GM19372 (cell line): ENCODE results near the gene ATOSB.
A peak's percentile ranks its signal among the peaks of the same experiment; 100 is the strongest.

Experiments used
- ATAC-seq: cut with Tn5 transposase; IDR thresholded peaks from one replicate; pipeline ENCODE4 v1.9.1; 2021; ENCODE audit warnings: mild to moderate bottlenecking, low read depth, moderate library complexity; ENCODE audit not compliant: unreplicated experiment

The ATOSB gene

DNA sequence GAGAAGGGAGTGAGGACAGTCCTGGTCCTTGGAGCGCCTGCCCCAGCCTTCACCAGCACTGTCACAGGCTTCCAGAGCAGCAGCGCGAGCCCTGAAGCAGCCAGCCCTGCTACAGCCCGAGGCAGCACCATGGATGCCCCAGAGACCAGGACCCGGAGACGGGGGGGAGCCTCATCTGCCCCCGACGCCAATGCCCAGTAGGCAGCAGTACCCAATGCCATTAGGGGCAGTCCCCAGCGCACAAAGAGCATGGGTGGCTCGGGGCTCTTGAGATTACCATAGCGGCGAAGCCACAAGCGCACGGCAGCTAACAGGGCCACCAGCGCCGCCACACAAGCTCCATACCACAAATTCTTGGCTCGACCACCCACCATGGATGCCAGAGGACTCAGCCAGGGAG lies 24.1 kb downstream of the ATOSB start:
- no peak for ATAC-seq

GRCh38 chr9:35089434-35089833 lies 26.2 kb downstream of the ATOSB start:
- no peak for ATAC-seq

DNA sequence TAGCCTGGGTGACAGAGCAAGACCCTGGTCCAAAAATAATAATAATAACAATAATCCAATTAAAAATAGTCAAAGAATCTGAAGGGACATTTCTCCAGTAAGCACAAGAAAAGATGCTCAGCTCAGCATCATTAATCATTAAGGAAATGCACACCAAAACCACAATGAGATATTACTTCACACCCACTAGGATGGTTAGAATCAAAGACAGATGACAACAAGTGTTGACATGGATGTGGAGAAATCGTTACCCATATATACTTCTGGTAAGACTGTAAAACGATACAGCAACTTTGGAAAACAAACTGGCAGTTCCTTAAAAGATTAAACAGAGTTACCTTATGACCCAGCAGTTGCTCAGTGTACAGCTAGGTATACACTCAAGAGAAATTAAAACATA lies 30.6 kb downstream of the ATOSB start:
- ATAC-seq: no peak

GRCh38 chr9:35079426-35080341 lies 36.0 kb downstream of the ATOSB start, which contains the start of gene FANCG:
FANCG (minus strand) TSS chr9:35079942; CDS start chr9:35079524, 418 bp downstream.
- peak; percentile 88 for ATAC-seq

- ATAC-seq: no peak
Measured at GRCh38 chr9:35079041-35079425, 36.6 kb downstream of the ATOSB start.

GRCh38 chr9:35078066-35078465 lies 37.6 kb downstream of the ATOSB start:
- ATAC-seq: no peak

GRCh38 chr9:35076848-35077247 lies 38.8 kb downstream of the ATOSB start:
- no peak for ATAC-seq

DNA sequence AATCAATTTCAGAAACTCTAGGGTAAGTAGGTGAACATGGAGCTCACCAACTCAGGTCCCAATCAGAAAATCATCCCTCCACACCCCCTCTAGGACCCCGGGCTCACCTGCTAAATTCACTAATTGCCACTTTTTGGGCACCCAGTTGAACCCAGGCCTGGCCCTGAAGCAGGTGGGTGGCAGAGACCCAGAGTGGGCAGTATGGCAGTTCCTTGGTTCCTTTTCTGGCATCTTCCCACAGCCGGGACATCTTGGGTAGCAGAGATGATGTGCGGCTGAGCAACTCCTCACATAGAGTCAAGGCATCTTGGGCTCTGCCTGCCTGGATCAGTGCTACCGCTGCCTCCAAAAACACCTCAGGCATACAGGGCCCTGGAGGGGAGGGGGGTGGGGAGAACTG lies 40.3 kb downstream of the ATOSB start:
- no peak for ATAC-seq

DNA sequence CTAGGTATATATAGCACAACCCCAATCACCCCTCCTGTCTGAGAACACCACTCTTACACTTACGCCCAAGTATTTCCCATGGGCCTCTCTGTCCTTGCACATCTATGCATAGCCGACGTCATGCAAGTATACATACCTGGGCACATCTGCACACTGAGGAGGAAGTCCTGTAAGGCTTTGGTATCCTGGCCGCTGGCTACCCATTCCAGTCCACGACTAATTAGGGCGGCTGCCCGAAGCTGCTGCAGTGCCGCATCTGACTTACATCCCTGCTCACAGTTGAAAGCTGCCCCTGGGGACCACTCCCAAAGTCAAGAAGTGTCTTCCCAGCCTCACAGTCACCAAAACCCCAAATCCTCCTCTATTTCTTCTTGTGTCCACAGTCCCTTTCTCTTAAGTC lies 40.9 kb downstream of the ATOSB start:
- ATAC-seq: no peak

- ATAC-seq: no peak
Measured at GRCh38 chr9:35074141-35074540, 41.5 kb downstream of the ATOSB start.

DNA sequence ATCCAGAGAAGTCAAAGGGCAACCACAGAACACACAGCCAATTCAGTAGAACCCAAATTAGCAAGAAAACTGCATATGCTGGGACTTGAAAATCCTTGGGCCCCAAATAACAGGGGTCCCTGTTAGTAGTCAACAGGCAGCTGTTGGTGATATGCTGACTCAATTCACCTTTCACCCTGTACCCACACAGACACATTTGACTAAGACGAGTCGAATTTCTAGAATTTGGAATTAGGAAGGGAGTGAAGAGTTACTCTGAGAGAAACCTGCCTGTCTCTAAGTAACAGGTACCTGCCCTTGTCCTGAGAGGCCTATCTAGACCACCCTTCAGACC lies 42.4 kb downstream of the ATOSB start:
- no peak for ATAC-seq

GRCh38 chr9:35072461-35073278 lies 43.0 kb downstream of the ATOSB start, which contains the start of gene VCP:
VCP (minus strand) TSS chr9:35072625; CDS start chr9:35072353, 272 bp downstream.
- ATAC-seq: peak; percentile 83

DNA sequence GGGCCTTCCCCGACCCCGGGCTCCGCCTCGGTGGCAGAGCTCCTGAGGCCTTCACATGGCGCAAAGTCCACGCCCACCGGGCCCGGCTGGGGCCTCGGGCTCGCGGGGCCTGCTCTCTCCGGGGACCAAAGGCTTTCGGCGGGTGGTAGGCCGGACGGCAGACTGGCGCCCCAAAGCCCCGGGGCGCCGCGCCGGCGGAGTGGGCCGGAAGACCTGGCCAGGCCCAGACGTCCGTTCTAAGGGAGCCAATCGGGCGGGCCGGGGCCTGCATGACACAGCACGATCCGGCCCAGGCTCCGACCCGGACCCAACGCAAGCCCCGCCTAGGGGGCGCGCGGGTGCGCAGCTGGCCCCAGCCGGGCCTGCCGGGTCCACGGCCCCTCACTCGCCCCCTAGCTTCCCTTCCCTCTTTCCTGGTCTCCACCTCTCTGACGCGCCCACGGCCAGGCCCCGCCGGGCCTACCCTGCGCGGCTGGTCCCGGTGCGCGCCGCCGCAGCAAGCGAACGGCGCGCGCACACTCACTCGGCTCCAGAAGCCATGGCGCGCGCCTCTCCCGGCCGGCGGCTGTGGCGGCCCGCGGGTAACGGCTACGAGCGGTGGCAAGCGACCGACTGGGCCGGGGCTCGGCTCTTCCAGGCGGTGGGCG lies 43.7 kb downstream of the ATOSB start:
- peak; percentile 46 for ATAC-seq

DNA sequence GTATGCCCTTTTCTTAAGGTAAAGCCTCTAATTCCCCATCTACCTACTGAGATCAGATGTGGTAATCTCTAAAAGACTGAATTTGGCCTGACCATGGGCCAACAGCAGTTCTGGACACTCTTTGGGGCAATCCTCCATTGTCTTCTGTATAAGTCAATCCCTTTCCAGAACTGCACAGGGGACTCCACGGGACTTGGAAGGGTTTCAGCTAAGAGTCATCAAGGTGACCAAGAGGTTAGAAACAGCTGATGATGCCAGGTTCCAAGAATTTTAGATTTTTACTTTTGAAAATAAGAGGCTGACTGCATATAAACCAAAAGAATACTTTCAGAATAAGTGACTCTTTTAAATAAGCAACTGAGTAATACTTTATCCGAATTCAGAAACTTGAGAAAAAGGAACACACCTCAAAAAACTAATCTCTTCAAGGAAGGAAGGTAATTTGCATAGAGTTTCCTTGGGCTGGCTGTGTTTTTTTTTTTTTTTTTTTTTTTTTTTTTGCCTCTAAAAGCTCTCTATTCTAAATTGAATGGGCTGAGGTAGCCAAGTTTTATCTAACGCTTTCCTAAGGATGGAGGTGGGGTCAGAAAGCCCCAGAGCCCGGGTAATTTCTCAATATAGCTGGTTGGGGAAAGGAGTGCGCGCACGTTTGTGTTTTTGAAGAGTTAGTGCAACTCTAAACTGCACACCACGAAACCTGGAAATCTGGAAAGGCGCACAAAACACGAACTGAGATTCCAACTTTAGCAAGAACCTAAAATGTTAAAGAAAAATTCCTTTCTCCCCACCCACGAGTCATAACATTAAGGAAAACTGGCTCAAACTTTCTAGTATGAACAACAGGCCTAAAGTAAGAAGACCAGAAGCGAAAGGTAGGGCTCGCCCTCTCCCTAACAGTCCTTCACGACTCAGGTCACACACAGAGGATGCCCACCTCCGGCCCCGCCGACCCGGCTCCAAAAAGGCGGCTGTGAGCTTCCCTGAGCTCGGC lies 44.5 kb downstream of the ATOSB start:
- no peak for ATAC-seq

DNA sequence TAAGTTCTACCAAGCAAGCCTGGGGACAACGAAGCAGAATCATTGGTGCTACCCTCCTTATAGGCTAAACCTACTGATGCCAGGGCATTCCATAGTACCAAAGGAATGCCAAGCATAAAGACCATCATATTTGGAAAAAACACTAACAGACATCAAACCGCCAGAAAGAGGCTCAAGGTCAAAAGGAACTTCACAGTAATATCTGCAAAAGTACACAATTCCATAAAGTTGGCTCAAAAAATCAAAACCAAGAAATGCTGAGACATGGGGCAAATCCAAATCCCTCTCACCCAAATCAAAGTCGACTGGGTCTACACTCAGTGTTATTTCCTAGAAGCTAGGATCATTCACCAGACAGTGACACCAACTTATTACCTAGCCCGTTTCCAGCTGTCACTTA lies 46.6 kb downstream of the ATOSB start:
- no peak for ATAC-seq

DNA sequence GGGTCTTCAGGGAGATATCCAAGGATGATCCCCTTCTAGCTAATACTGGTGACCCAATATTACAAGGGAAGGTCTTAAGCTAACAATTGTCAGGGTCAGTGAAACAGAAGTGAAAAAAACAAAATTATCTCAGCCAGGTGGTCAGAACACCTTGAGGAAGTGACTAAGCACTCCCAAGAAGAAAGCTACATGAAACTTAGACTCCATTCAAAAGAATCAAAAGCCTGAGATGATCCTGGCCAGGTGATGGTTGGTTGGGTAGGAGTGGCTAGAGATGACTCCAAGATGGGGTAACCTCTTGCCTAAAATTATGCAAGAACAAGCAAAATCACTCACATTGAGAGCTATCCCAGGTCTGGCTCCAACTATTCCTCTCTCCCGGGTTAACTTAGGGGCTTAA lies 48.6 kb downstream of the ATOSB start:
- no peak for ATAC-seq

DNA sequence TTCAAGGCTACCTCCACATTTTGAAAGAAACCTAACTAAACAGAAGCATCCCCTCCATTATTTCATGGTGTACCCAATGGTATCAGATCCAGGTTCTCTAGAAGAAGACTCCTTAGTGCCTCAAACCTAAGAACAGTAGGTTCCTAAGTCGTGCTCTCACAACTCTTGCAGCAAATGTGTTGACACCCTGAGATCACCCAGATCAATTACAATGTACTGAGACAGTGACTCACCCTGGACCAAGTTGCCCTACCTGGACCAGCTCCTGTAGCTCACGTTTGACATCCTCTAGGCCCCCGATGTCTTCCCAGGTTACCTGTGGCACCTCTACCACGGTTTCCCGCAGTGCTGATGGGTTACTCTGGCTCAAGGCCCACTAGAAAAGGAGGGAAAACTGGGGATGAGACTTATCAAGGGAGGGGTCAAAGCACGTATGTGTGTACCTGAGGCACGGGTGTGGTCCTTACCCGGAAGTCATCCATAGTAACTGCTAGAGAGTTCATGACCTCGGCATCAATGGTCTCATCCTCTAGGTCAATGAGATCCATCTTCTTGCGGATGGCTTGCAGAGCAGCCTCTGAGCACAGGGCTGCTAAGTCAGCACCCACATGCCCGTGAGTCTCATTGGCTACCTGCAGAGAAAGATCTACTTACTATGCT lies 55.0 kb downstream of the ATOSB start:
- ATAC-seq: no peak

- no peak for ATAC-seq
Measured at GRCh38 chr9:35059438-35059837, 56.2 kb downstream of the ATOSB start.

- ATAC-seq: no peak
Measured at GRCh38 chr9:35057271-35057620, 58.4 kb downstream of the ATOSB start.
